Loucy (cell line): ENCODE data around the gene C1QTNF1.

Experiments
- CTCF ChIP-seq: fragments of 200-600 bp; sonication (generic); conservative IDR thresholded peaks from 2 replicates; pipeline ENCODE4 v1.5.1; 2014; ENCODE audit warnings: mild to moderate bottlenecking, antibody characterized with exemption, low read length
- EZH2phosphoT487 ChIP-seq: fragments of 200-600 bp; IDR thresholded peaks from 2 replicates; pipeline ENCODE4 v1.6.1; 2018; ENCODE audit warnings: antibody characterized with exemption, mild to moderate bottlenecking, moderate library complexity, borderline replicate concordance

- TF ChIP-seq CTCF (no peak), EZH2phosphoT487 (no peak)
These were observed 37.2 kb upstream of the C1QTNF1 start for GRCh38 chr17:78986649-78987328.
